Eye (tissue), 1 donor: Measurements from ENCODE around the gene CXXC1.
"Not testable (repeated sequence)": the region's sequence is repeated elsewhere in the genome, so short reads cannot be mapped to it uniquely, and the experiment has no call there.

ENCODE experiments used
- DNase-seq: peaks from one replicate; pipeline ENCODE4 v3.0.0-alpha.2; 2015

Gene CXXC1

GRCh38 chr18:50287441-50288347 is at the start of gene CXXC1:
TSS of gene CXXC1 (minus strand) at chr18:50287692. CDS start at chr18:50287589, 103 bp downstream.
- peak; percentile 99 for DNase-seq

- no peak for DNase-seq
These were observed 47.2 kb upstream of the CXXC1 start for GRCh38 chr18:50334546-50335152.

- DNase-seq: no peak
These were observed 44.2 kb upstream of the CXXC1 start for GRCh38 chr18:50331691-50332090.

GRCh38 chr18:50330176-50330575 is 42.7 kb upstream of the CXXC1 start:
- DNase-seq: no peak

GRCh38 chr18:50327983-50328382 is 40.5 kb upstream of the CXXC1 start:
- DNase-seq: no peak

GRCh38 chr18:50320719-50321118 is 33.2 kb upstream of the CXXC1 start:
- DNase-seq: no peak

GRCh38 chr18:50315100-50315871 is 27.8 kb upstream of the CXXC1 start:
- DNase-seq: no peak

- no peak for DNase-seq
These were observed 26.5 kb upstream of the CXXC1 start for GRCh38 chr18:50313873-50314460.

- no peak for DNase-seq
These were observed 25.6 kb upstream of the CXXC1 start for GRCh38 chr18:50313031-50313607.

GRCh38 chr18:50312296-50313030 is 25.0 kb upstream of the CXXC1 start:
- DNase-seq: no peak

- DNase-seq: no peak
These were observed 24.2 kb upstream of the CXXC1 start for GRCh38 chr18:50311650-50312049.

- DNase-seq: no peak
These were observed 22.6 kb upstream of the CXXC1 start for GRCh38 chr18:50310080-50310479.

- not testable (repeated sequence) for DNase-seq
These were observed 21.4 kb upstream of the CXXC1 start for GRCh38 chr18:50308851-50309250.

- peak; percentile 96 for DNase-seq
These were observed 20.4 kb upstream of the CXXC1 start for GRCh38 chr18:50307738-50308470.

- no peak for DNase-seq
These were observed 19.9 kb upstream of the CXXC1 start for GRCh38 chr18:50307400-50307737.

- DNase-seq: peak; percentile 13
These were observed 19.5 kb upstream of the CXXC1 start for GRCh38 chr18:50306944-50307343.

GRCh38 chr18:50301074-50301473 is 13.6 kb upstream of the CXXC1 start:
- no peak for DNase-seq

- DNase-seq: no peak
These were observed 12.3 kb upstream of the CXXC1 start for GRCh38 chr18:50299626-50300388.

GRCh38 chr18:50298443-50299284 is 11.2 kb upstream of the CXXC1 start:
- no peak for DNase-seq
